ENCODE measurements around the gene LIMS4.
"Not testable (repeated sequence)": the region's sequence is repeated elsewhere in the genome, so short reads cannot be mapped to it uniquely, and the experiment has no call there.

The LIMS4 gene

GRCh38 chr2:110449127-110449947 is 23.3 kb downstream of the LIMS4 start:
- DNase-seq (ENCODE audit: low spot score), result not testable (repeated sequence)

- DNase-seq (ENCODE audit: low spot score), result not testable (repeated sequence)
Measured at GRCh38 chr2:110446644-110447043, 26.0 kb downstream of the LIMS4 start.

GRCh38 chr2:110443305-110444005 is 29.2 kb downstream of the LIMS4 start:
- not testable (repeated sequence) for DNase-seq (ENCODE audit: low spot score)

- not testable (repeated sequence) for DNase-seq (ENCODE audit: low spot score)
Measured at GRCh38 chr2:110441905-110442304, 30.7 kb downstream of the LIMS4 start.

- not testable (repeated sequence) for DNase-seq (ENCODE audit: low spot score)
Measured at GRCh38 chr2:110434565-110434964, 38.1 kb downstream of the LIMS4 start.

GRCh38 chr2:110425725-110426124 is 46.9 kb downstream of the LIMS4 start:
- not testable (repeated sequence) for DNase-seq (ENCODE audit: low spot score)

GRCh38 chr2:110424421-110424820 is 48.2 kb downstream of the LIMS4 start:
- not testable (repeated sequence) for DNase-seq (ENCODE audit: low spot score)

GRCh38 chr2:110423574-110423962 is 49.0 kb downstream of the LIMS4 start:
- not testable (repeated sequence) for DNase-seq (ENCODE audit: low spot score)

- DNase-seq (ENCODE audit: low spot score), result not testable (repeated sequence)
Measured at GRCh38 chr2:110422852-110423573, 49.6 kb downstream of the LIMS4 start.

GRCh38 chr2:110420641-110421354 is 51.8 kb downstream of the LIMS4 start:
- not testable (repeated sequence) for DNase-seq (ENCODE audit: low spot score)

GRCh38 chr2:110407142-110407541 is 65.5 kb downstream of the LIMS4 start:
- DNase-seq (ENCODE audit: low spot score), result not testable (repeated sequence)

GRCh38 chr2:110404988-110405387 is 67.6 kb downstream of the LIMS4 start:
- DNase-seq (ENCODE audit: low spot score), result not testable (repeated sequence)

GRCh38 chr2:110404246-110404645 is 68.4 kb downstream of the LIMS4 start:
- DNase-seq (ENCODE audit: low spot score), result not testable (repeated sequence)

- DNase-seq (ENCODE audit: low spot score), result not testable (repeated sequence)
Measured at GRCh38 chr2:110401001-110401618, 71.5 kb downstream of the LIMS4 start.

GRCh38 chr2:110399378-110399777 is 73.2 kb downstream of the LIMS4 start:
- not testable (repeated sequence) for DNase-seq (ENCODE audit: low spot score)

GRCh38 chr2:110395990-110396389 is 76.6 kb downstream of the LIMS4 start:
- DNase-seq (ENCODE audit: low spot score), result not testable (repeated sequence)

Measured in HuH-7 (cell line).